ENCODE measurements around the gene HS3ST3A1.

DNA sequence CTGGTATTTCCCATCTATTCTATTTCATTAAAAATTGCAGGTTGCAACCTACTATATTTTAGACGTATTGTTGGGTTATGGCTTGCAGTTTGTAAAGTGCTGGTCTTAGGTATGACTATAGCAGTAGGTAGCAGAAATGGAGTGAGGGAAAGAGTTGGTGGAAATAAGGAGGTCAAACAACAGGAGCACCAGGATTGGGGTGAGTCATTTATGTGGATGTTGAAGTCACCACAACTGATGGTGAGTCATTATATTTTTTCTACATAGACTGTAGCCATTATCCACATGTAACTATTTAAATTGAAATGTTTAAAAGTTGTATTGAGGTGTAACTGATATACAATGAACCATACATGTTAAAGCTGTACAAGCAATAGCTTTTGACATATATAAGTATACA, 25.0 kb upstream of the HS3ST3A1 start:
- no peak for TF ChIP-seq CTCF (conservative IDR thresholded peaks at IDR 0.05; ENCODE audit: low read depth, low read length)
- TF ChIP-seq EZH2 (IDR thresholded peaks at IDR 0.05; ENCODE audit: low read length, unreplicated experiment): no peak

Data from PC-3 (cell line).